Spleen (tissue), 7 donors: Measurements from ENCODE around the gene DYSF.

ENCODE experiments used
- CTCF ChIP-seq, 11 experiments: fragments of 200-600 bp in 7 of 11; fragments of 450-650 bp in 4 of 11; sonication (generic) in 4 of 11; IDR thresholded peaks in 8 of 11; conservative IDR thresholded peaks in 3 of 11; 1 replicate in 7 of 11; 2 replicates in 4 of 11; pipeline versions ENCODE4 v1.4.0 to v1.8.0; 2016 to 2021; ENCODE audit warnings: antibody characterized with exemption in 11 of 11, inconsistent platforms in 4 of 11, mild to moderate bottlenecking in 1 of 11
- POLR2A ChIP-seq, 3 donors: fragments of 450-650 bp; IDR thresholded peaks; one replicate each; pipeline ENCODE4 v1.5.1; 2017; ENCODE audit warnings: antibody characterized with exemption in 3 of 3, mild to moderate bottlenecking in 1 of 3
- POLR2AphosphoS5 ChIP-seq, 3 donors: sonication (generic); formaldehyde crosslinking; IDR thresholded peaks; one replicate each; pipeline ENCODE4 v1.5.1; 2017; ENCODE audit warnings: antibody characterized with exemption in 3 of 3
- donor health status: DM: no; HTN: no; CAD: no; lungs with moderate emphysema.
- donor health status: DM: no; HTN: no; CAD: no.
- donor health status: DM: no; HTN: no; CAD: no.

- TF ChIP-seq POLR2AphosphoS5 (IDR thresholded peaks at IDR 0.05), result no peak
- TF ChIP-seq CTCF (IDR thresholded peaks at IDR 0.05 in 8 of 11, conservative IDR thresholded peaks at IDR 0.05 in 3 of 11), result no peak
- no peak for TF ChIP-seq POLR2A (IDR thresholded peaks at IDR 0.05)
Measured at GRCh38 chr2:71602115-71602495, 148.7 kb downstream of the DYSF start.
